Measurements from ENCODE around the gene ATP5F1B. TPM values are rescaled to one million over a fixed set of nuclear protein-coding genes. Genes with fewer than 3 reads are reported as not detected.

The ATP5F1B gene
- total and polyA plus RNA-seq, 2 of the 13 experiments (the other 11 are each of a cell fraction or from before 2014, with no cell fraction given): 1,051 to 1,180 TPM

GRCh38 chr12:56635806-56636674 lies 9.7 kb downstream of the ATP5F1B start (continued):
- TF ChIP-seq ZBTB33 (CRISPR knock-in tag; IDR thresholded peaks at IDR 0.05) (no peak), TCF12 (IDR thresholded peaks at IDR 0.05) (no peak), TCF12 (CRISPR knock-in tag; IDR thresholded peaks at IDR 0.05) (no peak), ZNF724P (CRISPR knock-in tag; IDR thresholded peaks at IDR 0.05; ENCODE audit: borderline replicate concordance) (no peak), ZNF280B (CRISPR knock-in tag; IDR thresholded peaks at IDR 0.05; ENCODE audit: borderline replicate concordance) (no peak), ZFY (CRISPR knock-in tag; IDR thresholded peaks at IDR 0.05) (peak; percentile 60), ZNF574 (CRISPR knock-in tag; IDR thresholded peaks at IDR 0.05) (no peak; the same call in 1 of the 2 replicates), KAT8 (CRISPR knock-in tag; IDR thresholded peaks at IDR 0.05) (peak; percentile 32; the same call in 1 of the 2 replicates), ARID4A (CRISPR knock-in tag; IDR thresholded peaks at IDR 0.05; ENCODE audit: borderline replicate concordance) (peak; percentile 23; the same call in 1 of the 2 replicates), ZNF615 (CRISPR knock-in tag; IDR thresholded peaks at IDR 0.05; ENCODE audit: borderline replicate concordance) (peak; percentile 50; the same call in 1 of the 2 replicates), THAP8 (CRISPR knock-in tag; IDR thresholded peaks at IDR 0.05; ENCODE audit: borderline replicate concordance) (no peak), FOXM1 (CRISPR knock-in tag; IDR thresholded peaks at IDR 0.05) (no peak), PHF20 (CRISPR knock-in tag; IDR thresholded peaks at IDR 0.05) (0 out of 2 replicates have a peak, but pooled peaks have one; percentile 33), CBX5 (CRISPR knock-in tag; IDR thresholded peaks at IDR 0.05; ENCODE audit: borderline replicate concordance) (peak; percentile 22; the same call in 1 of the 2 replicates)

Measured in HepG2 (cell line).